A673 (cell line): ENCODE results near the gene GNG14.

Experiments
- CTCF ChIP-seq: fragments of 300-800, 200-600 bp; sonication (generic); conservative IDR thresholded peaks from 2 replicates; pipeline ENCODE4 v1.5.1; 2017; ENCODE audit warnings: low read depth, mild to moderate bottlenecking, antibody characterized with exemption, low read length, moderate library complexity, mixed read lengths
- EZH2 ChIP-seq: fragments of 200-600 bp; sonication (generic); IDR thresholded peaks from 2 replicates; pipeline ENCODE4 v1.6.1; 2017; ENCODE audit warnings: borderline replicate concordance, low read depth, mild to moderate bottlenecking, mixed read lengths, antibody characterized with exemption, low read length; ENCODE audit not compliant: poor library complexity, severe bottlenecking

- TF ChIP-seq CTCF (no peak), EZH2 (no peak)
Measured at GRCh38 chr19:12715102-12715501, 27.3 kb downstream of the GNG14 start.
